HEK293T (cell line): ENCODE measurements around the gene HELZ.

Experiments used
- CTCF ChIA-PET: fragments of 350-600 bp; formaldehyde crosslinking; extraction: SDS; loops from one replicate; lab custom pipeline; 2021; ENCODE audit warnings: antibody characterized with exemption, inconsistent platforms; lab: Yijun Ruan, JAX
- POLR2A ChIA-PET: fragments of 350-600 bp; formaldehyde crosslinking; extraction: SDS; loops from one replicate; lab custom pipeline; 2020; ENCODE audit warnings: antibody characterized with exemption, inconsistent platforms; lab: Yijun Ruan, JAX
- DNase-seq: peaks from one replicate; pipeline ENCODE4 v3.0.0; 2012; ENCODE audit warnings: mixed read lengths; ENCODE audit errors: extremely low spot score
- ARNT ChIP-seq: fragments of 450-650 bp; IDR thresholded peaks from 2 replicates; pipeline ENCODE4 v1.6.1; 2017; ENCODE audit warnings: mild to moderate bottlenecking
- BHLHE40 ChIP-seq: fragments of 450-650 bp; IDR thresholded peaks from 2 replicates; pipeline ENCODE4 v1.6.1; 2016; ENCODE audit warnings: mild to moderate bottlenecking, moderate library complexity, borderline replicate concordance
- CTBP1 ChIP-seq: fragments of 450-650 bp; IDR thresholded peaks from 2 replicates; pipeline ENCODE4 v1.6.1; 2016; ENCODE audit warnings: borderline replicate concordance
- ELF4 ChIP-seq: fragments of 450-650 bp; IDR thresholded peaks from 2 replicates; pipeline ENCODE4 v1.6.1; 2017; ENCODE audit warnings: antibody characterized with exemption
- FOXA1 ChIP-seq: fragments of 450-650 bp; IDR thresholded peaks from 2 replicates; pipeline ENCODE4 v1.6.1; 2016; ENCODE audit warnings: mild to moderate bottlenecking
- FOXK2 ChIP-seq: fragments of 450-650 bp; IDR thresholded peaks from 2 replicates; pipeline ENCODE4 v1.6.1; 2016; ENCODE audit warnings: mild to moderate bottlenecking
- FOXM1 ChIP-seq: fragments of 450-650 bp; IDR thresholded peaks from 2 replicates; pipeline ENCODE4 v1.6.1; 2017; ENCODE audit warnings: mild to moderate bottlenecking, borderline replicate concordance
- HDGF ChIP-seq: fragments of 450-650 bp; IDR thresholded peaks from 2 replicates; pipeline ENCODE4 v1.6.1; 2017; ENCODE audit warnings: antibody characterized with exemption, borderline replicate concordance
- L3MBTL2 ChIP-seq: fragments of 450-650 bp; conservative IDR thresholded peaks from 2 replicates; pipeline ENCODE4 v1.6.1; 2016; ENCODE audit warnings: mild to moderate bottlenecking
- LEF1 ChIP-seq: fragments of 450-650 bp; IDR thresholded peaks from 2 replicates; pipeline ENCODE4 v1.6.1; 2017; ENCODE audit warnings: mild to moderate bottlenecking, borderline replicate concordance
- NFRKB ChIP-seq: fragments of 450-650 bp; IDR thresholded peaks from 2 replicates; pipeline ENCODE4 v1.6.1; 2016; ENCODE audit warnings: mild to moderate bottlenecking, moderate library complexity
- PKNOX1 ChIP-seq: fragments of 450-650 bp; IDR thresholded peaks from 2 replicates; pipeline ENCODE4 v1.6.1; 2016
- SP1 ChIP-seq: fragments of 450-650 bp; IDR thresholded peaks from 2 replicates; pipeline ENCODE4 v1.6.1; 2017
- SUZ12 ChIP-seq: fragments of 450-650 bp; IDR thresholded peaks from 2 replicates; pipeline ENCODE4 v1.6.1; 2016; ENCODE audit warnings: mild to moderate bottlenecking
- TARDBP ChIP-seq: fragments of 450-650 bp; IDR thresholded peaks from 2 replicates; pipeline ENCODE4 v1.6.1; 2016
- ZNF384 ChIP-seq: fragments of 450-650 bp; IDR thresholded peaks from 2 replicates; pipeline ENCODE4 v1.6.1; 2016

Gene HELZ

GRCh38 chr17:67047382-67047781, 197.6 kb downstream of the HELZ start:
- TF ChIP-seq FOXA1 = no peak
- TF ChIP-seq SP1 = no peak
- TF ChIP-seq LEF1 = no peak
- TF ChIP-seq BHLHE40 = no peak
- TF ChIP-seq ARNT = no peak
- TF ChIP-seq FOXM1 = no peak
- no peak for TF ChIP-seq FOXK2
- TF ChIP-seq PKNOX1 = no peak
- TF ChIP-seq ELF4 = no peak
- no peak for TF ChIP-seq ZNF384
- no peak for TF ChIP-seq HDGF
- no peak for TF ChIP-seq SUZ12
- TF ChIP-seq NFRKB = no peak
- TF ChIP-seq TARDBP = no peak
- TF ChIP-seq L3MBTL2 = no peak
- CTCF ChIA-PET = no interaction called here
- POLR2A ChIA-PET = no interaction called here
- no peak for DNase-seq

GRCh38 chr17:67046398-67046797, 198.6 kb downstream of the HELZ start:
- ChIA-PET CTCF (no interaction called here), POLR2A (no interaction called here)
- TF ChIP-seq PKNOX1 = no peak
- TF ChIP-seq FOXA1 = no peak
- TF ChIP-seq ELF4 = no peak
- no peak for TF ChIP-seq ZNF384
- TF ChIP-seq ARNT = no peak
- TF ChIP-seq SP1 = no peak
- TF ChIP-seq FOXM1 = no peak
- TF ChIP-seq LEF1 = no peak
- TF ChIP-seq CTBP1 = no peak
- TF ChIP-seq TARDBP = no peak
- TF ChIP-seq FOXK2 = no peak
- no peak for DNase-seq

- ChIA-PET POLR2A (no interaction called here), CTCF (no interaction called here)
- TF ChIP-seq LEF1 (no peak), ZNF384 (no peak), NFRKB (no peak), SUZ12 (no peak), PKNOX1 (no peak), CTBP1 (no peak), HDGF (no peak), FOXK2 (no peak), SP1 (no peak), BHLHE40 (no peak), ARNT (no peak), TARDBP (no peak), FOXA1 (no peak), L3MBTL2 (no peak), ELF4 (no peak), FOXM1 (no peak)
- no peak for DNase-seq
These were observed 200.1 kb downstream of the HELZ start for GRCh38 chr17:67044940-67045339.

- POLR2A ChIA-PET = no interaction called here
- CTCF ChIA-PET = no interaction called here
- no peak for DNase-seq
- no peak for TF ChIP-seq CTBP1
- TF ChIP-seq FOXM1 = no peak
- TF ChIP-seq FOXK2 = no peak
- no peak for TF ChIP-seq SP1
- no peak for TF ChIP-seq SUZ12
- TF ChIP-seq ZNF384 = no peak
- TF ChIP-seq NFRKB = no peak
- no peak for TF ChIP-seq HDGF
- TF ChIP-seq PKNOX1 = no peak
- no peak for TF ChIP-seq L3MBTL2
- TF ChIP-seq BHLHE40 = no peak
These were observed 200.8 kb downstream of the HELZ start, which contains the start of gene CACNG1 for GRCh38 chr17:67044016-67044772. Gene CACNG1, plus strand, starts transcription at chr17:67044554. Its CDS starts 107 bp downstream, at chr17:67044661.

GRCh38 chr17:67043283-67043682, 201.7 kb downstream of the HELZ start:
- DNase-seq = no peak
- CTCF ChIA-PET = no interaction called here
- POLR2A ChIA-PET = no interaction called here
- TF ChIP-seq FOXA1 (no peak), SUZ12 (no peak), ARNT (no peak), FOXK2 (no peak), PKNOX1 (no peak), LEF1 (no peak), ZNF384 (no peak), BHLHE40 (no peak), HDGF (no peak), TARDBP (no peak)
